ENCODE measurements around the gene PHF24.

Gene PHF24

GRCh38 chr9:34983209-34983608, 25.1 kb downstream of the PHF24 start:
- no peak for DNase-seq (ENCODE audit: low read depth, low spot score)

- DNase-seq (ENCODE audit: low read depth, low spot score): no peak
These were observed 26.0 kb downstream of the PHF24 start for GRCh38 chr9:34984049-34984448.

GRCh38 chr9:34985311-34985899, 27.3 kb downstream of the PHF24 start:
- DNase-seq (ENCODE audit: low read depth, low spot score): no peak

GRCh38 chr9:34986540-34987047, 28.5 kb downstream of the PHF24 start:
- DNase-seq (ENCODE audit: low read depth, low spot score): no peak

GRCh38 chr9:34987160-34987901, 29.2 kb downstream of the PHF24 start:
- no peak for DNase-seq (ENCODE audit: low read depth, low spot score)

- DNase-seq (ENCODE audit: low read depth, low spot score): no peak
These were observed 30.3 kb downstream of the PHF24 start for GRCh38 chr9:34988218-34989002.

- peak; percentile 98 for DNase-seq (ENCODE audit: low read depth, low spot score)
These were observed 31.2 kb downstream of the PHF24 start, which contains the start of gene DNAJB5 for GRCh38 chr9:34989003-34989945. DNAJB5 (plus strand) TSS chr9:34989745; CDS start chr9:34990631, 886 bp downstream.

DNA sequence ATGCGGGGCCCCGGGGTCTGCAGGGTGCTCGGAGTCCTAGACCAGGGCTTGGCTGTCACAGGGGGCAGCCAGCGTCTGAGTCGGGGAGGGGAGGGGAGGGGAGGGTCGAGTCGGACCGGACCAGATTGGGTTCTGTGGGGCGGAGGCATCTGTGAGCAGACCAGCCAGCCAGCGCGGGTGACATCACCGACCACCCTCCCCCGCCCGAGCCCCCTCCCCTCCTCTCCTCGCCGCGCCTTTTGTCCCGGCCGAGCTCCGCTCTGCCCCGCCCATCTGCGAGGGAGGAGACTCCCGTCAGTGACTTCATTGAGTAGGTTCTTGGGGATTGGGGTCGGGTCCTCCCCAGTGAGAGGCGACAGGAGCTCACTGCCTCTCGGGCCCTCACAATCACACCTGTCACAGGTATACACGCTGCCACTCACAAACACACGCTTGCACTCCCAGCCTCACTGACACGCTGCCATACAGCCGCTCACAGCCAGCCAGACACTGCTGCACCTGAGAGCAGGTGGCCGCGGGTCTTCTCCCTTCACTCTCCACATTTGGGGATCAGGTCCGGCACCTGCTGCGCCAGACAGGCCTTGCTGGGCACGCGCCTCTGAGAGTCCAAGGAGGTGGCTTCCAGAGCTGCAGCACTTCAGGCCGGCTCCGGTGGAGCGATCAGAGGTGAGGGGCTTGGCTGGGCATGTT, 32.0 kb downstream of the PHF24 start:
- DNase-seq (ENCODE audit: low read depth, low spot score): no peak

DNA sequence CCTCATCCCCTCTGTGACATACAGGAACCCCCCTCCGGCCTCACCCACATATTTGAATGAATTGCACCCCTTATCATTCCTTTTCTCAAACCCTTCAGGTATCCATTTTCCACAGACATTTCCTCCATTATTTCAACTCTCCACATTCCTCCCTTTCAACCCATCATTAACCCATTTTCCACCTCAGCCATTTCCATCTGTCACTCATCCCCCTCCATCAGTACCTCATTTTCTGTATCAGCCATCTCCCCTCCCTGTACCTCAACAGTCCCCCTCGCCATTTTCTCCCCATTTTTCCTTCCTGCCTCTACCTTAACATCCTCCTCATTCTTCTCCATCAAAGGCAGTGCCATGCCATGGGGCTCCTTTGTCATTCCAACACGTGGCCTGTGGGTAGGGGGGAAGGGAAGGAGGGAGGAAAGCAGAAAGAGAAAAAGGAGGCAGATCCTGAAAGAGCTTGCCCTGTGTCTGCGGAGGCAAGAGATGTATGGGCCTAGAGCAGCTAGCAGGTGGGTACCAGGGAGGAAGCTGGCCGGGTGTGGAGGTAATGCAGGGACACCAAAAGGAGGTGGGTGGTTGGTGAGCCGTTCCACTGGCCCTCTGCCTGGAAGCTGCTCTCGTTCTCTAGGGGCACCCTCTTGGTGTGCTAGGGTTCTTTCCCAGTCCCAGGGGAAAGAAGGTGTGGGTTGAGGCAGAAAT, 33.0 kb downstream of the PHF24 start:
- no peak for DNase-seq (ENCODE audit: low read depth, low spot score)

GRCh38 chr9:34991607-34992375, 33.7 kb downstream of the PHF24 start:
- DNase-seq (ENCODE audit: low read depth, low spot score): no peak

DNA sequence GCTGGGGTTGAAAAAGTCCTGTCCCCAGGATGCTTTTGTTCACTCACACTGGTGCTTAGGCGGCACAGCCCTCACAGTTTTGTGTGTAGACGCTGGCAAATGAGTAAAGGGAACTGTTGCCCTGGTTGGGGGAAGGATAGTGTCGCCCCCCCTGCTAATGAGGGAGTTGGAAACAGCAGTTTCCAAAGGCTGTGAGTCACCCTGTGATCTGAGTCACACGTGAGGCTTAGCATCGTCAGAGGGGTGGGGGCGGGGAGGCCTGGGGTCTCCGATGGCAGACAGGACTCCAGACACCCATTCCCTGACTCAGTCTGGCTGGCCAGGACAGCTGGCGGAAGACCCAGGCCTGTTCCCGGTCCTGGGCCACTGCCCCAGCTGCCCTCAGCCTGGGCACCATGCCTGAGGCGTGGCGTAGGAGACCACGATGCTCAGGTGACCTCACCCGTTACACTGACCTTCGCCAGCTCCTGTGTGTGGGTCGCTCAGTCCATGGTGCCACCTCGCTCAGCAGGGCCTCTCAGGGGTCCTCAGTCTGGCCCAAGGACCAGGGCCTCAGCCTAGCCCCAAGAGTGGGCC, 34.4 kb downstream of the PHF24 start:
- DNase-seq (ENCODE audit: low read depth, low spot score): no peak

GRCh38 chr9:34993502-34994259, 35.6 kb downstream of the PHF24 start:
- DNase-seq (ENCODE audit: low read depth, low spot score): no peak

- DNase-seq (ENCODE audit: low read depth, low spot score): no peak
These were observed 36.3 kb downstream of the PHF24 start for GRCh38 chr9:34994260-34994899.

DNA sequence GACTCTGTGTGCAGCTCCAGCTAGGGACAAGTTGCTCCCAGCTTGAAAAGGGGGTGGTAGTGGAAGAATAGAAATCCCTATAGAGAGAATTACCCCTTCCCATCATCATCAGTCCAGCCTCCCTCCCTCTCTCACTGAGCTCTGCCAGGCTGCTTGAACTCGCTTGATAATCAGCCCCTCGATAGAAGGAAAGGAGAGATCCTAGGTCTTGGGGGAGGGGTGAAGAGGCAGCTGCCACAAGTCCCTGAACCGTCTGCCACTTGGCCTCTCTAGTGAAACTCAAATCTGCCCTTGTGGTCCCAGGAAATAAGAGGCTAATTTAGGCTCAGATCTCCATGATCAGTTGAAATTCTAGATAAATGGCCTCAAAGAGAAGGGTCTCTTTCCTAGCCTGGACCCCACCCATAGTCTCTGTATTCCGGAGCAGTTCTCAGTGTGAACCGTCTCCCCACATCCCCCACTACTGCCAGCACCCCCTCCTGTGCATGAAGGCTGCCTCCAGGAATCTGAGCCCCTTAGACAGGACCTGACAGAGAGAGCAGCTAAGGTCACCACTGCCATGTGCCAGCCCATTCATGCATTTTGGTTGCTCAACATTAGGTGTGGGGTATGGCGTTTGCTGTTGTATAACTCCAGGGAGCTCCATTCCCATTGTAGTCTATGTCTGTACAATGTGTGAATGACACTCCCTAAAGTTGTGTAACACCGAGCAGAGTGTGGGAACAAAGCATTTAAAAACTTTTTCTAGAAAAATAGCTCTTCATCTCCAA, 37.0 kb downstream of the PHF24 start:
- DNase-seq (ENCODE audit: low read depth, low spot score): no peak

GRCh38 chr9:34995670-34996060, 37.6 kb downstream of the PHF24 start:
- no peak for DNase-seq (ENCODE audit: low read depth, low spot score)

- no peak for DNase-seq (ENCODE audit: low read depth, low spot score)
These were observed 38.3 kb downstream of the PHF24 start for GRCh38 chr9:34996181-34996904.
